H9 (cell line): ENCODE data around the gene SLC23A1. TPM values are rescaled to one million over a fixed set of nuclear protein-coding genes. Genes with fewer than 3 reads are reported as not detected.

Experiments
- DNase-seq: peaks from one replicate; pipeline ENCODE4 v3.0.0-alpha.2; 2017
- H2AFZ ChIP-seq: one replicate; pipeline ENCODE4 v1.6.1; 2013; ENCODE audit warnings: mild to moderate bottlenecking, low read length, control low read depth, moderate library complexity
- H2AK5ac ChIP-seq: 2 replicates; pipeline ENCODE4 v1.6.1; 2013; ENCODE audit warnings: low read length, control low read depth, mixed read lengths; ENCODE audit not compliant: insufficient read length
- H2BK120ac ChIP-seq: one replicate; pipeline ENCODE4 v1.6.1; 2013; ENCODE audit warnings: low read depth, mild to moderate bottlenecking, low read length, control low read depth, inconsistent platforms; ENCODE audit not compliant: poor library complexity, severe bottlenecking
- H2BK12ac ChIP-seq: 2 replicates; pipeline ENCODE4 v1.6.1; 2013; ENCODE audit warnings: low read length, control low read depth, mixed read lengths, low read depth; ENCODE audit not compliant: insufficient read length
- H2BK15ac ChIP-seq: 2 replicates; pipeline ENCODE4 v1.6.1; 2013; ENCODE audit warnings: low read depth, low read length, control low read depth
- H2BK20ac ChIP-seq: one replicate; pipeline ENCODE4 v1.6.1; 2013; ENCODE audit warnings: low read depth, mild to moderate bottlenecking, low read length, control low read depth, inconsistent platforms; ENCODE audit not compliant: poor library complexity, severe bottlenecking
- H2BK5ac ChIP-seq: 2 replicates; pipeline ENCODE4 v1.6.1; 2013; ENCODE audit warnings: low read length, control low read depth, mixed read lengths; ENCODE audit not compliant: insufficient read length
- H3K14ac ChIP-seq: 2 replicates; pipeline ENCODE4 v1.6.1; 2013; ENCODE audit warnings: low read length, control low read depth; ENCODE audit not compliant: insufficient read depth
- H3K18ac ChIP-seq: 2 replicates; pipeline ENCODE4 v1.6.1; 2013; ENCODE audit warnings: low read depth, mild to moderate bottlenecking, mixed read lengths, low read length, control low read depth; ENCODE audit not compliant: insufficient read length
- H3K23ac ChIP-seq: 2 replicates; pipeline ENCODE4 v1.6.1; 2013; ENCODE audit warnings: low read length, control low read depth, mixed read lengths, low read depth; ENCODE audit not compliant: insufficient read length
- H3K23me2 ChIP-seq: 2 replicates; pipeline ENCODE4 v1.6.1; 2013; ENCODE audit warnings: low read depth, mild to moderate bottlenecking, mixed read lengths, low read length, control low read depth; ENCODE audit not compliant: insufficient read length, poor library complexity, severe bottlenecking
- H3K27ac ChIP-seq: 2 replicates; pipeline ENCODE4 v1.5.1; 2013; ENCODE audit warnings: low read length, control low read depth, mixed read lengths, low read depth; ENCODE audit not compliant: insufficient read length
- H3K27me3 ChIP-seq: 2 replicates; pipeline ENCODE4 v1.6.1; 2013; ENCODE audit warnings: low read length, control low read depth, inconsistent platforms; ENCODE audit not compliant: insufficient read depth
- H3K4ac ChIP-seq: 2 replicates; pipeline ENCODE4 v1.6.1; 2013; ENCODE audit warnings: low read depth, mild to moderate bottlenecking, control low read depth, inconsistent platforms, low read length, moderate library complexity
- H3K4me1 ChIP-seq: 2 replicates; pipeline ENCODE4 v1.6.1; 2013; ENCODE audit warnings: low read length, control low read depth, inconsistent platforms; ENCODE audit not compliant: insufficient read depth
- H3K4me2 ChIP-seq: 2 replicates; pipeline ENCODE4 v1.6.1; 2013; ENCODE audit warnings: low read length, control low read depth, mixed read lengths; ENCODE audit not compliant: insufficient read length, insufficient read depth
- H3K56ac ChIP-seq: 2 replicates; pipeline ENCODE4 v1.6.1; 2013; ENCODE audit warnings: low read depth, mild to moderate bottlenecking, mixed read lengths, low read length, control low read depth; ENCODE audit not compliant: insufficient read length
- H3K79me1 ChIP-seq: 2 replicates; pipeline ENCODE4 v1.6.1; 2013; ENCODE audit warnings: low read depth, mild to moderate bottlenecking, moderate library complexity, low read length, control low read depth, inconsistent platforms; ENCODE audit not compliant: insufficient read depth, poor library complexity, severe bottlenecking
- H3K79me2 ChIP-seq: 2 replicates; pipeline ENCODE4 v1.6.1; 2013; ENCODE audit warnings: low read length, control low read depth, inconsistent platforms; ENCODE audit not compliant: insufficient read depth
- H3K9ac ChIP-seq: 2 replicates; pipeline ENCODE4 v1.6.1; 2013; ENCODE audit warnings: low read length, control low read depth, mixed read lengths; ENCODE audit not compliant: insufficient read length; ENCODE audit errors: extremely low read depth
- H3K9me3 ChIP-seq: one replicate; pipeline ENCODE4 v1.6.1; 2013; ENCODE audit warnings: low read depth, low read length, inconsistent platforms; ENCODE audit not compliant: control insufficient read depth
- H3T11ph ChIP-seq: one replicate; pipeline ENCODE4 v1.6.1; 2013; ENCODE audit warnings: mild to moderate bottlenecking, low read length, control low read depth, inconsistent platforms
- H4K20me1 ChIP-seq: one replicate; pipeline ENCODE4 v1.6.1; 2013; ENCODE audit not compliant: control insufficient read depth, insufficient read length, insufficient read depth
- H4K5ac ChIP-seq: 2 replicates; pipeline ENCODE4 v1.6.1; 2013; ENCODE audit warnings: low read depth, mild to moderate bottlenecking, mixed read lengths, low read length, control low read depth; ENCODE audit not compliant: insufficient read length
- H4K8ac ChIP-seq: replicated peaks from 2 replicates; pipeline ENCODE4 v1.6.1; 2013; ENCODE audit warnings: low read length, control low read depth, mixed read lengths, low read depth; ENCODE audit not compliant: insufficient read length
- H4K91ac ChIP-seq: 2 replicates; pipeline ENCODE4 v1.6.1; 2013; ENCODE audit warnings: low read depth, mild to moderate bottlenecking, moderate library complexity, mixed read lengths, low read length, control low read depth; ENCODE audit not compliant: insufficient read length
- H3K27ac Mint-ChIP-seq, 3 experiments: 2 replicates in 2 of 3; 3 replicates in 1 of 3; pipeline ENCODE4 v1.8.0; 2020 to 2021; ENCODE audit warnings: mixed read lengths in 3 of 3, mild to moderate bottlenecking in 1 of 3, moderate library complexity in 1 of 3
- H3K27me3 Mint-ChIP-seq: 2 replicates; pipeline ENCODE4 v1.8.0; 2021; ENCODE audit warnings: low read depth, mild to moderate bottlenecking, moderate library complexity, mixed read lengths
- H3K36me3 Mint-ChIP-seq, 3 experiments: 2 replicates in 2 of 3; 3 replicates in 1 of 3; pipeline ENCODE4 v1.8.0; 2020 to 2021; ENCODE audit warnings: low read depth in 3 of 3, mixed read lengths in 3 of 3; ENCODE audit not compliant: insufficient read depth in 1 of 3
- H3K4me1 Mint-ChIP-seq, 2 experiments: 2 replicates each; pipeline ENCODE4 v1.8.0; 2020; ENCODE audit warnings: mixed read lengths in 2 of 2
- H3K4me3 Mint-ChIP-seq, 2 experiments: 2 replicates in 1 of 2; 3 replicates in 1 of 2; pipeline ENCODE4 v1.8.0; 2020 to 2021; ENCODE audit warnings: mild to moderate bottlenecking in 2 of 2, mixed read lengths in 2 of 2, moderate library complexity in 1 of 2
- H3K9me3 Mint-ChIP-seq, 2 experiments: 2 replicates in 1 of 2; 3 replicates in 1 of 2; pipeline ENCODE4 v1.8.0; 2020; ENCODE audit warnings: mild to moderate bottlenecking in 2 of 2, mixed read lengths in 2 of 2, moderate library complexity in 1 of 2
- WGBS: extraction: QIAGEN DNeasy Blood & Tissue Kit; methylation state at CpG from one replicate; pipeline ENCODE4 v1.1.7; 2013; ENCODE audit warnings: missing lambda C conversion rate, low lambda C conversion rate, mixed read lengths; ENCODE audit not compliant: insufficient read length; ENCODE audit errors: extremely low coverage; 5-methylcytosine and 5-hydroxymethylcytosine counted together
- total RNA-seq: library from RNA; stranded (reverse); gene quantifications from 2 replicates; pipeline ENCODE4 v1.2.1, GENCODE V29; 2021
- TF ChIP-seq, protein P1 (sequence below): fragments of 200-600 bp; sonication (generic); conservative IDR thresholded peaks from 3 replicates; pipeline ENCODE4 v1.8.0; 2021; ENCODE audit warnings: antibody characterized with exemption, mild to moderate bottlenecking

Gene SLC23A1
- total RNA-seq, 1 experiment from 2014 or later, result not detected

GRCh38 chr5:139430015-139430414 is 46.9 kb upstream of the SLC23A1 start:
- no peaks in the 10 kb centered on the region for H4K20me1 ChIP-seq
- no peak overlapping the region for H3K18ac ChIP-seq
- H4K5ac ChIP-seq, result no peak overlapping the region
- Mint-ChIP-seq H3K36me3 (peaks cover 7 to 51% (median 29%) of the 10 kb centered on the region in 3 experiments; a peak in 6 of 7 replicates), H3K27ac (no peak overlapping the region), H3K4me3 (no peak overlapping the region), H3K27me3 (no peaks in the 10 kb centered on the region), H3K4me1 (no peaks in the 10 kb centered on the region), H3K9me3 (no peaks in the 10 kb centered on the region)
- no peak overlapping the region for H2BK15ac ChIP-seq
- no peak overlapping the region for H3K4ac ChIP-seq
- H4K8ac ChIP-seq, result no peak overlapping the region
- H2BK20ac ChIP-seq, result no peak overlapping the region
- no peak overlapping the region for H3K27ac ChIP-seq
- no peaks in the 10 kb centered on the region for H3K27me3 ChIP-seq
- H3K4me1 ChIP-seq, result no peaks in the 10 kb centered on the region
- no peaks in the 10 kb centered on the region for H3K9me3 ChIP-seq
- WGBS, result no CpG with 5 or more reads among the region's 2 CpGs
- no peak overlapping the region for H2BK5ac ChIP-seq
- H2BK12ac ChIP-seq, result no peak overlapping the region
- H3K23me2 ChIP-seq, result no peaks in the 10 kb centered on the region
- H3K79me1 ChIP-seq, result no peaks in the 10 kb centered on the region
- H3K4me2 ChIP-seq, result no peak overlapping the region
- H3K9ac ChIP-seq, result no peak overlapping the region
- no peak overlapping the region for H3K14ac ChIP-seq
- H3K23ac ChIP-seq, result no peak overlapping the region
- H2AK5ac ChIP-seq, result no peak overlapping the region
- no peak overlapping the region for H3T11ph ChIP-seq
- no peak overlapping the region for H4K91ac ChIP-seq
- no peak overlapping the region for H2AFZ ChIP-seq
- no peak for DNase-seq
- TF ChIP-seq, protein P1, sequence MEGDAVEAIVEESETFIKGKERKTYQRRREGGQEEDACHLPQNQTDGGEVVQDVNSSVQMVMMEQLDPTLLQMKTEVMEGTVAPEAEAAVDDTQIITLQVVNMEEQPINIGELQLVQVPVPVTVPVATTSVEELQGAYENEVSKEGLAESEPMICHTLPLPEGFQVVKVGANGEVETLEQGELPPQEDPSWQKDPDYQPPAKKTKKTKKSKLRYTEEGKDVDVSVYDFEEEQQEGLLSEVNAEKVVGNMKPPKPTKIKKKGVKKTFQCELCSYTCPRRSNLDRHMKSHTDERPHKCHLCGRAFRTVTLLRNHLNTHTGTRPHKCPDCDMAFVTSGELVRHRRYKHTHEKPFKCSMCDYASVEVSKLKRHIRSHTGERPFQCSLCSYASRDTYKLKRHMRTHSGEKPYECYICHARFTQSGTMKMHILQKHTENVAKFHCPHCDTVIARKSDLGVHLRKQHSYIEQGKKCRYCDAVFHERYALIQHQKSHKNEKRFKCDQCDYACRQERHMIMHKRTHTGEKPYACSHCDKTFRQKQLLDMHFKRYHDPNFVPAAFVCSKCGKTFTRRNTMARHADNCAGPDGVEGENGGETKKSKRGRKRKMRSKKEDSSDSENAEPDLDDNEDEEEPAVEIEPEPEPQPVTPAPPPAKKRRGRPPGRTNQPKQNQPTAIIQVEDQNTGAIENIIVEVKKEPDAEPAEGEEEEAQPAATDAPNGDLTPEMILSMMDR, result no peak
- H3K79me2 ChIP-seq, result no peaks in the 10 kb centered on the region
- H2BK120ac ChIP-seq, result no peak overlapping the region
- no peak overlapping the region for H3K56ac ChIP-seq
